ENCODE results near the gene THBS1.

THBS1 gene

DNA sequence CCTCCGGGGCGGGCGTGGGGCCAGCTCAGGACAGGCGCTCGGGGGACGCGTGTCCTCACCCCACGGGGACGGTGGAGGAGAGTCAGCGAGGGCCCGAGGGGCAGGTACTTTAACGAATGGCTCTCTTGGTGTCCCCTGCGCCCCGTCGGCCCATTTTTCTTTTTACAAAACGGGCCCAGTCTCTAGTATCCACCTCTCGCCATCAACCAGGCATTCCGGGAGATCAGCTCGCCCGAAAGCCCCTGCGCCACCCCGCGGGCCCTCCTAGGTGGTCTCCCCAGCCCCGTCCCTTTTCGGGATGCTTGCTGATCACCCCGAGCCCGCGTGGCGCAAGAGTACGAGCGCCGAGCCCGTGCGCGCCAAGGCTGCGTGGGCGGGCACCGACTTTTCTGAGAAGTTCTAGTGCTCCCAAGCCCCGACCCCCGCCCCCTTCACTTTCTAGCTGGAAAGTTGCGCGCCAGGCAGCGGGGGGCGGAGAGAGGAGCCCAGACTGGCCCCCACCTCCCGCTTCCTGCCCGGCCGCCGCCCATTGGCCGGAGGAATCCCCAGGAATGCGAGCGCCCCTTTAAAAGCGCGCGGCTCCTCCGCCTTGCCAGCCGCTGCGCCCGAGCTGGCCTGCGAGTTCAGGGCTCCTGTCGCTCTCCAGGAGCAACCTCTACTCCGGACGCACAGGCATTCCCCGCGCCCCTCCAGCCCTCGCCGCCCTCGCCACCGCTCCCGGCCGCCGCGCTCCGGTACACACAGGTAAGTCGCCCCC lies at the start of gene THBS1:
TSS of gene THBS1 (plus strand) at position 595 of the 757 bp plus-strand sequence. CDS start 779 bp downstream, outside the sequence.
- peak; percentile 97 for DNase-seq (ENCODE audit: low read depth)
- TF ChIP-seq, protein P1, sequence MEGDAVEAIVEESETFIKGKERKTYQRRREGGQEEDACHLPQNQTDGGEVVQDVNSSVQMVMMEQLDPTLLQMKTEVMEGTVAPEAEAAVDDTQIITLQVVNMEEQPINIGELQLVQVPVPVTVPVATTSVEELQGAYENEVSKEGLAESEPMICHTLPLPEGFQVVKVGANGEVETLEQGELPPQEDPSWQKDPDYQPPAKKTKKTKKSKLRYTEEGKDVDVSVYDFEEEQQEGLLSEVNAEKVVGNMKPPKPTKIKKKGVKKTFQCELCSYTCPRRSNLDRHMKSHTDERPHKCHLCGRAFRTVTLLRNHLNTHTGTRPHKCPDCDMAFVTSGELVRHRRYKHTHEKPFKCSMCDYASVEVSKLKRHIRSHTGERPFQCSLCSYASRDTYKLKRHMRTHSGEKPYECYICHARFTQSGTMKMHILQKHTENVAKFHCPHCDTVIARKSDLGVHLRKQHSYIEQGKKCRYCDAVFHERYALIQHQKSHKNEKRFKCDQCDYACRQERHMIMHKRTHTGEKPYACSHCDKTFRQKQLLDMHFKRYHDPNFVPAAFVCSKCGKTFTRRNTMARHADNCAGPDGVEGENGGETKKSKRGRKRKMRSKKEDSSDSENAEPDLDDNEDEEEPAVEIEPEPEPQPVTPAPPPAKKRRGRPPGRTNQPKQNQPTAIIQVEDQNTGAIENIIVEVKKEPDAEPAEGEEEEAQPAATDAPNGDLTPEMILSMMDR (IDR thresholded peaks at IDR 0.05; ENCODE audit: low read length, missing control alignments), result no peak
- H3K4me3 ChIP-seq (replicated peaks; ENCODE audit: low read depth, low read length), result peak within 1 kb of the TSS; percentile 91

DNA sequence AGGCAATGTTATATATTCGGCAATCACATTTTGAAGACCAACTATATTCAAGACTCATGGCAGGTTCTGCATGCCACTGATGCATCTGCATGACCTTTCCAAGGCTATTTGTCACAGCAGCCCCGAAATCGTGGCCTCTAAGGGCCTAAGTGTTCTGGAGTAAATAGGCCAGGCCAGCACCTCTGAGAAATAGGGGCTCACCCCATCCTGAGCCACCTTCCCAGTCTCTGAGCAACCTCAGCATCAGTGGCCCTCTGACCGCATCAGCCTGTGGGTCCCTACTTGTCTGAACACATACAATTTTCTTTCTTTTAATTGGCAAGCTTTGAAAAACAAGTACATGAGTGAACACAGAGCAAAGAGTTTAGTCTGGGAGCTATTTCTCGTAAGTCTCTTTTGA lies 45.9 kb upstream of the THBS1 start:
- no peak overlapping the region for H3K4me3 ChIP-seq (replicated peaks; ENCODE audit: low read depth, low read length)
- TF ChIP-seq, protein P1 (IDR thresholded peaks at IDR 0.05; ENCODE audit: low read length, missing control alignments), result no peak
- DNase-seq (ENCODE audit: low read depth), result no peak

DNA sequence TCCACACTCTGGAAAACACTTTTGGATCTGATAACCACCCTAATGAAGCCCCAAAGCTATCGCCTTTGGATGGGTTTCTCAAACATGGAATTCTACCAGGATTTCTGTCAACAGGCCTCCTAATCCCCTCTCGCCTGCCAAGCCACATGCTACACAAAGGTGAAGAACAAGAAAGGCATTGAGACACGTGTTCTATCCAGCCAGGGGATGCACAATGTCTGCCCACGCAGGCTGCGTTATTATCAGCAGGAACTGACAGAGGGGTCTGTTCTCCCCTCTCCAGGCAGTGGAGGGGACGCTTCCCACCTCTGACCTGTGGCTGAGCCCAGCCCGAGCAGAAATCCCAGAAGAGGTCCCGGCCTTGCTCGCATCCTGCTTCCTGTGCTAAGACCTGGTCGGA lies 45.4 kb upstream of the THBS1 start:
- H3K4me3 ChIP-seq (replicated peaks; ENCODE audit: low read depth, low read length), result no peak overlapping the region
- TF ChIP-seq, protein P1 (IDR thresholded peaks at IDR 0.05; ENCODE audit: low read length, missing control alignments), result no peak
- no peak for DNase-seq (ENCODE audit: low read depth)

DNA sequence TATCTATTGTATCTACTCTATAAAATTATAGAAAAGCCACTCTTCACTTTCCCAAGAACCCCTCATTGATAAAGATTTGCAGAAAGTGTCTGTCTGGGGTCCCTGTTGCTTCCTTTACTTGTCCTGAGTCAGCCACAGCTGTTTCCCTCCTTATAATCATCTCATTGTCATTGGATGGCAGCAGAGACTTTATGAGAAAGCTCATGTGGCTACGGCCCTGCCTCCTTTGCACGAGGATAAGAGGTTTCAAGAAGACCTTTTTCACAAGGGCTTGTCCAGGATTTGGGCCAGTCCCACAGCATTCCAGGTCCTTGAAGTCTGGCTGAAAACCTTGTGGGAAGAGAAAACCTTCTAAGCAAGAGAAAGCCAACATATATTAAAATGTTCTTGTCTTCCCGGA lies 41.9 kb upstream of the THBS1 start:
- DNase-seq (ENCODE audit: low read depth), result no peak
- TF ChIP-seq, protein P1 (IDR thresholded peaks at IDR 0.05; ENCODE audit: low read length, missing control alignments), result no peak
- no peak overlapping the region for H3K4me3 ChIP-seq (replicated peaks; ENCODE audit: low read depth, low read length)

DNA sequence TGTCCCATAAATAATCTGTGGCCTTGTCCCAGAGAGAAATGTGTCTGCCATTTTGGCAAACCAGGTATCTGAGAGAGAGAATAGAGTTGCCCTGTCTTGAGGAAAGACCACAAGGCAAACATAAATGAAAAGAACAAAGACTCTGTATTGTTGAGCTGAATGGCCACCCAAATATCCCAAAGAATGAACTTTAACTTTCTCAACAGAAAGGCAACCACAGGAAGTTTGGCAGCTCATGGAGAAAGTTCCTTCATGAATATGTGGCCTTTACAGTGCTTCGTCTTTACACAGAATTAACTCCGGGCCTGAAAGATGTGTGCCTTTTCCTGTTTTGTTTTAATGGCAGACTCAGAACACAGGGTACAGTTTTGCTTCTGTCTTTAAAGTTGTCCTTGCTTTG lies 41.4 kb upstream of the THBS1 start:
- DNase-seq (ENCODE audit: low read depth), result no peak
- TF ChIP-seq, protein P1 (IDR thresholded peaks at IDR 0.05; ENCODE audit: low read length, missing control alignments), result no peak
- H3K4me3 ChIP-seq (replicated peaks; ENCODE audit: low read depth, low read length), result no peak overlapping the region

DNA sequence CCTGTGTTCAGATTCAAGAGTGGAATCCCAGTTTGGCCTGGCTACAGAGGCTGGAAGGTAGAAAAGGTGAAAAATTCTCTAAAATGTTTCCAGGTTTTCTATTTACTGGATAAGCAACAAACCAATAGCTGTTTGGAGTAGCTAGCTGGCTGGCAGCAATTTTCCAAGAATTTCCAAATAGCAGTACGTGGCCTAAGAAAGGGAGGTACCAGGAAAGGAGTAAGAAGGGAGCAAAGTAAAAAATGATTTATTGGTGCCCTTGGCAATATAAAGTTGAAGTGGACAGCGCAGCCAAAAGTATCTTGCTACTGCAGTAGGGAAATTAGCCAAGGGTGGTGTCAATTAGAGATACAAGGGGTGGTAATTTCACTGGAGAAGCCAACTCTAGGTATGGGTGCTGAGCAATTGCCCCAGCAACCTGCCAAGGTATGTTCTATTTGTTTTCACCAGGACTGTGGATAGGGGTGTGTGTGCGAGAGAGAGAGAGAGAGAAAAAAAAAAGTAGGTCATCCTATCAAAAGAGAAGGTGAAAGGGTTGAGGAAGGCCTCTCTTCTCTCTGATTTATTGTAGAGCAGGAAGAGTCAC lies 40.8 kb upstream of the THBS1 start:
- no peak for DNase-seq (ENCODE audit: low read depth)
- H3K4me3 ChIP-seq (replicated peaks; ENCODE audit: low read depth, low read length), result no peak overlapping the region
- TF ChIP-seq, protein P1 (IDR thresholded peaks at IDR 0.05; ENCODE audit: low read length, missing control alignments), result no peak

Data from fibroblast of pulmonary artery (primary cell).